OCI-LY7 (cell line): ENCODE measurements around the gene WDR36. TPM values are rescaled to one million over a fixed set of nuclear protein-coding genes. Genes with fewer than 3 reads are reported as not detected.

Experiments used
- BruUV-seq: library from RNA; stranded (reverse); fragments of 400-500 nt; replicated peaks from 2 replicates; lab custom pipeline; 2021; lab: Mats Ljungman, UMichigan
- CTCF ChIA-PET: fragments of 300-600 bp; sonication (Branson Sonifier 250); formaldehyde crosslinking; loops from one replicate; lab custom pipeline; 2022; ENCODE audit warnings: antibody characterized with exemption; ENCODE audit not compliant: unreplicated experiment; lab: Charles Lee
- POLR2A ChIA-PET: fragments of 300-600 bp; sonication (Branson Sonifier 250); formaldehyde crosslinking; loops from one replicate; lab custom pipeline; 2022; ENCODE audit warnings: antibody characterized with exemption; lab: Charles Lee
- DNase-seq: peaks from one replicate; pipeline ENCODE4 v3.0.0-alpha.2; 2015; ENCODE audit warnings: low spot score
- H2AFZ ChIP-seq: fragments of 200-600 bp; sonication (generic), shearing (Covaris generic); 2 replicates; pipeline ENCODE4 v1.6.1; 2014; ENCODE audit warnings: mild to moderate bottlenecking, antibody characterized with exemption, low read length, moderate library complexity
- H3K27ac ChIP-seq: fragments of 200-600 bp; sonication (generic); 2 replicates; pipeline ENCODE4 v1.5.1; 2014; ENCODE audit warnings: mixed run types, low read depth, mild to moderate bottlenecking, moderate library complexity, low read length, inconsistent platforms; ENCODE audit not compliant: poor library complexity, severe bottlenecking
- H3K36me3 ChIP-seq: fragments of 200-600 bp; sonication (generic); 2 replicates; pipeline ENCODE4 v1.6.1; 2014; ENCODE audit warnings: mild to moderate bottlenecking, antibody characterized with exemption, low read length, moderate library complexity, mixed read lengths; ENCODE audit not compliant: insufficient read depth
- H3K4me1 ChIP-seq: fragments of 200-600 bp; sonication (generic); 2 replicates; pipeline ENCODE4 v1.5.1; 2014; ENCODE audit warnings: mild to moderate bottlenecking, low read length; ENCODE audit not compliant: insufficient read depth, poor library complexity, severe bottlenecking
- H3K4me2 ChIP-seq: fragments of 200-600 bp; sonication (generic); 2 replicates; pipeline ENCODE4 v1.6.1; 2014; ENCODE audit warnings: mild to moderate bottlenecking, low read length
- H3K4me3 ChIP-seq: fragments of 200-600 bp; sonication (generic); 2 replicates; pipeline ENCODE4 v1.5.1; 2014; ENCODE audit warnings: mild to moderate bottlenecking, low read depth, low read length; ENCODE audit not compliant: poor library complexity, severe bottlenecking
- H3K79me2 ChIP-seq: fragments of 200-600 bp; sonication (generic); 2 replicates; pipeline ENCODE4 v1.6.1; 2016; ENCODE audit warnings: low read depth, mild to moderate bottlenecking, low read length, moderate library complexity, mixed read lengths; ENCODE audit not compliant: insufficient read depth
- H3K9me2 ChIP-seq: fragments of 200-600 bp; sonication (generic); 2 replicates; pipeline ENCODE4 v1.6.1; 2016; ENCODE audit warnings: mild to moderate bottlenecking, low read length, mixed read lengths; ENCODE audit not compliant: insufficient read depth
- H3K9me3 ChIP-seq: fragments of 200-600 bp; sonication (generic); 2 replicates; pipeline ENCODE4 v1.6.1; 2014; ENCODE audit warnings: mild to moderate bottlenecking, mixed run types, low read length, mixed read lengths
- H4K20me1 ChIP-seq: fragments of 200-600 bp; sonication (generic); 2 replicates; pipeline ENCODE4 v1.6.1; 2014; ENCODE audit warnings: mild to moderate bottlenecking, antibody characterized with exemption, low read length, moderate library complexity, mixed read lengths; ENCODE audit not compliant: insufficient read depth
- EZH2phosphoT487 ChIP-seq: fragments of 200-600 bp; sonication (generic); IDR thresholded peaks from 2 replicates; pipeline ENCODE4 v1.6.1; 2018; ENCODE audit warnings: low read depth, borderline replicate concordance, mild to moderate bottlenecking, mixed run types, antibody characterized with exemption, low read length, moderate library complexity, mixed read lengths
- intact Hi-C: fragments of 100-400 bp; cut with micrococcal nuclease; formaldehyde crosslinking; loops from one replicate; pipeline ENCODE4 v1.10.0; 2022; ENCODE audit not compliant: unreplicated experiment
- total RNA-seq, 2 experiments: library from RNA; depleted of rRNA in 1 of 2; stranded (reverse); fragments of >200 nt in 1 of 2; shearing (Covaris generic) in 1 of 2; gene quantifications; 2 replicates each; pipeline ENCODE4 v1.2.3, GENCODE V29; 2014 to 2022
- TF ChIP-seq, protein P1 (sequence below): fragments of 200-600 bp; sonication (generic); conservative IDR thresholded peaks from 2 replicates; pipeline ENCODE4 v1.5.1; 2014; ENCODE audit warnings: mild to moderate bottlenecking, antibody characterized with exemption, low read length, moderate library complexity, mixed read lengths

Gene WDR36
- total RNA-seq, 2 experiments from 2014 or later, result 46.5 to 49.4 TPM

- Histone ChIP-seq H2AFZ (no peak overlapping the region), H3K4me1 (no peaks in the 10 kb centered on the region), H3K79me2 (no peaks in the 10 kb centered on the region), H3K27ac (no peak overlapping the region), H4K20me1 (no peaks in the 10 kb centered on the region), H3K36me3 (no peaks in the 10 kb centered on the region), H3K9me2 (no peaks in the 10 kb centered on the region), H3K4me3 (no peak overlapping the region), H3K9me3 (no peaks in the 10 kb centered on the region), H3K4me2 (no peak overlapping the region)
- no peak for TF ChIP-seq EZH2phosphoT487
- TF ChIP-seq, protein P1, sequence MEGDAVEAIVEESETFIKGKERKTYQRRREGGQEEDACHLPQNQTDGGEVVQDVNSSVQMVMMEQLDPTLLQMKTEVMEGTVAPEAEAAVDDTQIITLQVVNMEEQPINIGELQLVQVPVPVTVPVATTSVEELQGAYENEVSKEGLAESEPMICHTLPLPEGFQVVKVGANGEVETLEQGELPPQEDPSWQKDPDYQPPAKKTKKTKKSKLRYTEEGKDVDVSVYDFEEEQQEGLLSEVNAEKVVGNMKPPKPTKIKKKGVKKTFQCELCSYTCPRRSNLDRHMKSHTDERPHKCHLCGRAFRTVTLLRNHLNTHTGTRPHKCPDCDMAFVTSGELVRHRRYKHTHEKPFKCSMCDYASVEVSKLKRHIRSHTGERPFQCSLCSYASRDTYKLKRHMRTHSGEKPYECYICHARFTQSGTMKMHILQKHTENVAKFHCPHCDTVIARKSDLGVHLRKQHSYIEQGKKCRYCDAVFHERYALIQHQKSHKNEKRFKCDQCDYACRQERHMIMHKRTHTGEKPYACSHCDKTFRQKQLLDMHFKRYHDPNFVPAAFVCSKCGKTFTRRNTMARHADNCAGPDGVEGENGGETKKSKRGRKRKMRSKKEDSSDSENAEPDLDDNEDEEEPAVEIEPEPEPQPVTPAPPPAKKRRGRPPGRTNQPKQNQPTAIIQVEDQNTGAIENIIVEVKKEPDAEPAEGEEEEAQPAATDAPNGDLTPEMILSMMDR, result no peak
- ChIA-PET CTCF (interaction anchor here (1.1 kb wide), 1 partner anchor 9 kb away, joined by 4 read pairs; no protein-coding TSS in a partner anchor), POLR2A (interaction anchor here (0.7 kb wide), 1 partner anchor 30 kb away, joined by 3 read pairs; no protein-coding TSS in a partner anchor)
- no peak for DNase-seq
- no TSS peak for BruUV-seq
- intact Hi-C loops, result no loop called here
Observed at GRCh38 chr5:111167551-111167950, 75.4 kb downstream of the WDR36 start.

- no peak for DNase-seq
- H3K9me2 ChIP-seq, result no peaks in the 10 kb centered on the region
- no peak overlapping the region for H3K4me2 ChIP-seq
- no peaks in the 10 kb centered on the region for H3K36me3 ChIP-seq
- POLR2A ChIA-PET, result interaction anchor here (1.2 kb wide), 1 partner anchor 10 kb away, joined by 3 read pairs; no protein-coding TSS in a partner anchor
- H3K27ac ChIP-seq, result no peak overlapping the region
- no peaks in the 10 kb centered on the region for H3K9me3 ChIP-seq
- H4K20me1 ChIP-seq, result no peaks in the 10 kb centered on the region
- CTCF ChIA-PET, result interaction anchor here (1.1 kb wide), 1 partner anchor 10 kb away, joined by 4 read pairs; no protein-coding TSS in a partner anchor
- H3K79me2 ChIP-seq, result no peaks in the 10 kb centered on the region
- no peak for TF ChIP-seq EZH2phosphoT487
- TF ChIP-seq, protein P1, result no peak
- H2AFZ ChIP-seq, result no peak overlapping the region
- BruUV-seq, result no TSS peak
- intact Hi-C loops, result no loop called here
- H3K4me1 ChIP-seq, result no peaks in the 10 kb centered on the region
- no peak overlapping the region for H3K4me3 ChIP-seq
Observed at GRCh38 chr5:111168608-111169007, 76.5 kb downstream of the WDR36 start.

DNA sequence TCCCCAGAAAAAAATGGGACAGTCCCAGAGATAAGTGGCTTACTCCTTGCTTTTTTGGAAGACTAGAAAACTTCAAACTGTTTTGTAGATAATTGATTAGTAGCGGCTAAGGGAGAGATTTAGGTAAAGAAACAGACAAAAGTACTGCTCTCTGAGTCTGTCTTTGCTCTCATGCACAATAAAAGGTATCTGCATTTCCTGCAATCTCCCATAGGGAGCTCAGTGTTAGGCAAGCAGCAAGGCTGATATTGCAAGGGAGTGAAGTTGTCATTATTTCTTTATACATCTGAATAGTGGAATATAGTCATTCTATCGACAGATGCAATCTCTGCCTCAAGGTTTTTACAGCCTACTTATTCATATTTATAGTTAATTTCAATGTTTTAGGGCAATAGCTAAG is 77.1 kb downstream of the WDR36 start:
- Histone ChIP-seq H3K36me3 (no peaks in the 10 kb centered on the region), H3K4me2 (no peak overlapping the region), H3K27ac (no peak overlapping the region), H3K9me3 (no peaks in the 10 kb centered on the region), H3K79me2 (no peaks in the 10 kb centered on the region), H2AFZ (no peak overlapping the region), H3K4me1 (no peaks in the 10 kb centered on the region), H4K20me1 (no peaks in the 10 kb centered on the region), H3K4me3 (no peak overlapping the region), H3K9me2 (no peaks in the 10 kb centered on the region)
- ChIA-PET POLR2A (interaction anchor here (0.6 to 1.2 kb wide), 2 partner anchors 9 to 13 kb away, joined by 3 to 4 read pairs; no protein-coding TSS in a partner anchor), CTCF (no interaction called here)
- no peak for DNase-seq
- intact Hi-C loops, result no loop called here
- no peak for TF ChIP-seq EZH2phosphoT487
- TF ChIP-seq, protein P1, result no peak
- BruUV-seq, result no TSS peak
